GM23338 (cell line): ENCODE measurements around the gene VDR.

Experiments
- CREB1 ChIP-seq: fragments of 250-450 bp; sonication (Bioruptor Pico); IDR thresholded peaks from 2 replicates; pipeline ENCODE4 v1.5.0; 2020; ENCODE audit warnings: low read depth, mild to moderate bottlenecking, moderate library complexity
- EZH2phosphoT487 ChIP-seq: fragments of 200-600 bp; sonication (generic); IDR thresholded peaks from one replicate; pipeline ENCODE4 v1.8.1; 2018; ENCODE audit warnings: antibody characterized with exemption; ENCODE audit not compliant: unreplicated experiment
- POLR2AphosphoS5 ChIP-seq: IDR thresholded peaks from 2 replicates; pipeline ENCODE4 v1.6.1; 2016; ENCODE audit warnings: antibody characterized with exemption, low read depth
- STAT1 ChIP-seq: IDR thresholded peaks from one replicate; pipeline ENCODE4 v1.6.1; 2016; ENCODE audit warnings: antibody characterized with exemption; ENCODE audit not compliant: unreplicated experiment
- TF ChIP-seq, protein P1 (sequence below), 2 experiments: fragments of 200-600 bp in 1 of 2; sonication (generic) in 1 of 2; conservative IDR thresholded peaks; 2 replicates each; pipeline versions ENCODE4 v1.5.1 to v1.6.1; 2016 to 2017; ENCODE audit warnings: antibody characterized with exemption in 2 of 2, low read depth in 2 of 2, mild to moderate bottlenecking in 2 of 2, moderate library complexity in 1 of 2
- TF ChIP-seq, protein P2 (sequence below): IDR thresholded peaks from one replicate; pipeline ENCODE4 v1.6.1; 2018; ENCODE audit warnings: antibody characterized with exemption; ENCODE audit not compliant: unreplicated experiment

DNA sequence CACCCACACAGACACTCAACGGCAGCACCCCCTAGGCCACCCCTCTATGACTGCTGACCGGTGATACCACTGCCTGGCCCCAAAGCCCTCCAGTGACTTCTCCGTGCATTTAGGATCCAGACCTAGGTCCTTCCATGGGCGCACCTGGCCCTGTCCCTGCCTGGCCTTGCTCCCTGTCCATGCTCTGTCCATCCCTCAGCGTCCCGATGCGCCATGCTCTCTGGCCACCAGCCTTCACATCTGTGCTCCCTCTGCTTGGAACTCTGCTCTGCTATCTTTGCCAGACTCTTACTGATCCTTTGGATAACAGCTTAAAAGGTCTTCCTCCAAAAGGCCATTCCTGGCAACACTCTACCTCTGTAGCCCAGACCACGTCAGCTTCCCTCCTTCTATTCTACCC, 59.7 kb downstream of the VDR start:
- TF ChIP-seq, protein P1, sequence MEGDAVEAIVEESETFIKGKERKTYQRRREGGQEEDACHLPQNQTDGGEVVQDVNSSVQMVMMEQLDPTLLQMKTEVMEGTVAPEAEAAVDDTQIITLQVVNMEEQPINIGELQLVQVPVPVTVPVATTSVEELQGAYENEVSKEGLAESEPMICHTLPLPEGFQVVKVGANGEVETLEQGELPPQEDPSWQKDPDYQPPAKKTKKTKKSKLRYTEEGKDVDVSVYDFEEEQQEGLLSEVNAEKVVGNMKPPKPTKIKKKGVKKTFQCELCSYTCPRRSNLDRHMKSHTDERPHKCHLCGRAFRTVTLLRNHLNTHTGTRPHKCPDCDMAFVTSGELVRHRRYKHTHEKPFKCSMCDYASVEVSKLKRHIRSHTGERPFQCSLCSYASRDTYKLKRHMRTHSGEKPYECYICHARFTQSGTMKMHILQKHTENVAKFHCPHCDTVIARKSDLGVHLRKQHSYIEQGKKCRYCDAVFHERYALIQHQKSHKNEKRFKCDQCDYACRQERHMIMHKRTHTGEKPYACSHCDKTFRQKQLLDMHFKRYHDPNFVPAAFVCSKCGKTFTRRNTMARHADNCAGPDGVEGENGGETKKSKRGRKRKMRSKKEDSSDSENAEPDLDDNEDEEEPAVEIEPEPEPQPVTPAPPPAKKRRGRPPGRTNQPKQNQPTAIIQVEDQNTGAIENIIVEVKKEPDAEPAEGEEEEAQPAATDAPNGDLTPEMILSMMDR (conservative IDR thresholded peaks at IDR 0.05; ENCODE audit: low read depth in 2 of 2): no peak
- TF ChIP-seq, protein P2, sequence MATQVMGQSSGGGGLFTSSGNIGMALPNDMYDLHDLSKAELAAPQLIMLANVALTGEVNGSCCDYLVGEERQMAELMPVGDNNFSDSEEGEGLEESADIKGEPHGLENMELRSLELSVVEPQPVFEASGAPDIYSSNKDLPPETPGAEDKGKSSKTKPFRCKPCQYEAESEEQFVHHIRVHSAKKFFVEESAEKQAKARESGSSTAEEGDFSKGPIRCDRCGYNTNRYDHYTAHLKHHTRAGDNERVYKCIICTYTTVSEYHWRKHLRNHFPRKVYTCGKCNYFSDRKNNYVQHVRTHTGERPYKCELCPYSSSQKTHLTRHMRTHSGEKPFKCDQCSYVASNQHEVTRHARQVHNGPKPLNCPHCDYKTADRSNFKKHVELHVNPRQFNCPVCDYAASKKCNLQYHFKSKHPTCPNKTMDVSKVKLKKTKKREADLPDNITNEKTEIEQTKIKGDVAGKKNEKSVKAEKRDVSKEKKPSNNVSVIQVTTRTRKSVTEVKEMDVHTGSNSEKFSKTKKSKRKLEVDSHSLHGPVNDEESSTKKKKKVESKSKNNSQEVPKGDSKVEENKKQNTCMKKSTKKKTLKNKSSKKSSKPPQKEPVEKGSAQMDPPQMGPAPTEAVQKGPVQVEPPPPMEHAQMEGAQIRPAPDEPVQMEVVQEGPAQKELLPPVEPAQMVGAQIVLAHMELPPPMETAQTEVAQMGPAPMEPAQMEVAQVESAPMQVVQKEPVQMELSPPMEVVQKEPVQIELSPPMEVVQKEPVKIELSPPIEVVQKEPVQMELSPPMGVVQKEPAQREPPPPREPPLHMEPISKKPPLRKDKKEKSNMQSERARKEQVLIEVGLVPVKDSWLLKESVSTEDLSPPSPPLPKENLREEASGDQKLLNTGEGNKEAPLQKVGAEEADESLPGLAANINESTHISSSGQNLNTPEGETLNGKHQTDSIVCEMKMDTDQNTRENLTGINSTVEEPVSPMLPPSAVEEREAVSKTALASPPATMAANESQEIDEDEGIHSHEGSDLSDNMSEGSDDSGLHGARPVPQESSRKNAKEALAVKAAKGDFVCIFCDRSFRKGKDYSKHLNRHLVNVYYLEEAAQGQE: no peak
- TF ChIP-seq EZH2phosphoT487 (no peak), CREB1 (no peak), STAT1 (no peak), POLR2AphosphoS5 (no peak)
